NCI-H2107 treated with DMSO at 0.1 percent for 48 hours (cell line): Measurements from ENCODE around the gene ERBB2.
"Not testable (repeated sequence)": the region's sequence is repeated elsewhere in the genome, so short reads cannot be mapped to it uniquely, and the experiment has no call there.

Experiments used
- DNase-seq: peaks from one replicate; lab custom pipeline; 2025; ENCODE audit not compliant: unreplicated experiment; lab: John Stamatoyannopoulos, UW

ERBB2 gene

GRCh38 chr17:39742126-39742855 is 42.4 kb downstream of the ERBB2 start:
- DNase-seq = no peak

DNA sequence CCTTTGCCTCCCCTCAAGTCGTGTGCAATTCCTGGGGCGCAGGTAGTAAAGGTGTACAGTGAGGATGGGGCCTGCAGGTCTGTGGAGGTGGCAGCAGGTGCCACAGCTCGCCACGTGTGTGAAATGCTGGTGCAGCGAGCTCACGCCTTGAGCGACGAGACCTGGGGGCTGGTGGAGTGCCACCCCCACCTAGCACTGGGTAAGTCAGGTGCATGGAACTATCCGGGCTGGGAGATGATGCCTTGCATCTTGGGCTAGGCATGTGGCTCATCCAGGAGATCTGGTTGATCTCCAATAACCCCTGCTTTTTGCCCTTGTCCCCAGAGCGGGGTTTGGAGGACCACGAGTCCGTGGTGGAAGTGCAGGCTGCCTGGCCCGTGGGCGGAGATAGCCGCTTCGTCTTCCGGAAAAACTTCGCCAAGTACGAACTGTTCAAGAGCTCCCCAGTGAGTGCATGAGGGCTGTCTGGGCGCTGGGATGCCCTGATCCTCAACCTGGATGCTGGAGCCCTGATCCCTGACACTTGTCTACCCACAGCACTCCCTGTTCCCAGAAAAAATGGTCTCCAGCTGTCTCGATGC is 43.1 kb downstream of the ERBB2 start:
- DNase-seq = no peak

DNA sequence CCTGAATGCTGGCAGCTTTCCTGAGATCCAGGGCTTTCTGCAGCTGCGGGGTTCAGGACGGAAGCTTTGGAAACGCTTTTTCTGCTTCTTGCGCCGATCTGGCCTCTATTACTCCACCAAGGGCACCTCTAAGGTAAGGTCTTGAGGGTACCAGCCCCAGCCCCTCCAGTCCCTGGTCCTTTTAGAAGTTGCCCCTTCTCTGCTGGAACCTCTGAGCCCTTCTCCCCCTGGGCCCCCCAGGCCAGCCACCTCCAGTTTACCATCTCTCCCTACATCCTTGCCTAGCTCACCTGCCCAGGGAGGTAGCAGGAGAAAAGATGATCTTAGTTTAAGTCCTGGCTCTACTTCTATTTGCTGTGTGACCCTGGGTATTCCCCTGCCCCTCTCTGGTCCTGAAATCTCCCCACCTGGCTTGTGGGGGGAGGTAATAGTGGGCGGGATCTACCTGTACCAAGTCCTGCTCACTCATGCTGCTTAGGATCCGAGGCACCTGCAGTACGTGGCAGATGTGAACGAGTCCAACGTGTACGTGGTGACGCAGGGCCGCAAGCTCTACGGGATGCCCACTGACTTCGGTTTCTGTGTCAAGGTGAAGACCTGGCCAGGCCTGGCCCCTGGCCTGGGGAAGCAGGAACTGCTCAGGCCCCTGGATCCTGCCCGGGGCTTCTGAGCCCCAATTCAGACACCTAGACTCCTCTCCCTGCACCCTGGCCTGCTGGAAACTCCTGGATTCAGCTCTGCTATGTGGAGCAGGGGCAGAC is 44.4 kb downstream of the ERBB2 start:
- no peak for DNase-seq

- no peak for DNase-seq
Measured at GRCh38 chr17:39744836-39745215, 45.0 kb downstream of the ERBB2 start.

GRCh38 chr17:39745335-39746144 is 45.7 kb downstream of the ERBB2 start:
- no peak for DNase-seq

DNA sequence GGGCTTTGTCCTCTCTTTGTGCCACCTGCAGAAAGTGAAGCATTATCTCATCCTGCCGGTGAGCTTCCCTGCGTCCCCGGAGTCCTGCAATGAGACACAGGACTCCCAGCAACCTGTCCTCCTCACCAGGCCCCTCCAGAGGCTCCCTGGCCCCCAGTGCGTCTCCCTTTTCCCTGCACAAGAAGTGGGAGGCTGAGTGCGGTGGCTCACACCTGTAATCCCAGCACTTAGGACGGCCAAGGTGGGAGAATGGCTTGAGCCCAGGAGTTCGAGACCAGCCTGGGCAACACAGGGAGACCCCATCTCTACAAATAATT is 46.2 kb downstream of the ERBB2 start:
- no peak for DNase-seq

DNA sequence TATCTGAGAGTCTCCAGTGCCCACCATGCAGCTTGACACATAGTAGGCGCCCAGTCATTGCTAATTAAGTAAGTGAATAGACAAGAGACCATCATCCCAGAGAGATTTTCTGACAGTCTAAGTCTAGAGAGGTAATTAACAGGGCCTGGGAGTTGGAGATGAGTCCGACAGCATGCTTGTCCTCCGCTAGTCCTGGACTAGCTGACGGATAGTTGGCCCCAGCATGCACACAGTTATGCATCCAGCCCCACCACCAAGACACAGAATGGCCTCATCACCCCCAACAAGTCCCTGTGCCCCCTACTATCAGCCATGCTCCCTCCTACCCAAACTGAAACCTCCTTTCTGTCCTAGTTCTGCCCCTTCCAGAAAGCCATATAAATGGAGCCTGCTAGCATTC is 47.9 kb downstream of the ERBB2 start:
- no peak for DNase-seq

GRCh38 chr17:39748444-39749034 is 48.7 kb downstream of the ERBB2 start:
- not testable (repeated sequence) for DNase-seq

DNA sequence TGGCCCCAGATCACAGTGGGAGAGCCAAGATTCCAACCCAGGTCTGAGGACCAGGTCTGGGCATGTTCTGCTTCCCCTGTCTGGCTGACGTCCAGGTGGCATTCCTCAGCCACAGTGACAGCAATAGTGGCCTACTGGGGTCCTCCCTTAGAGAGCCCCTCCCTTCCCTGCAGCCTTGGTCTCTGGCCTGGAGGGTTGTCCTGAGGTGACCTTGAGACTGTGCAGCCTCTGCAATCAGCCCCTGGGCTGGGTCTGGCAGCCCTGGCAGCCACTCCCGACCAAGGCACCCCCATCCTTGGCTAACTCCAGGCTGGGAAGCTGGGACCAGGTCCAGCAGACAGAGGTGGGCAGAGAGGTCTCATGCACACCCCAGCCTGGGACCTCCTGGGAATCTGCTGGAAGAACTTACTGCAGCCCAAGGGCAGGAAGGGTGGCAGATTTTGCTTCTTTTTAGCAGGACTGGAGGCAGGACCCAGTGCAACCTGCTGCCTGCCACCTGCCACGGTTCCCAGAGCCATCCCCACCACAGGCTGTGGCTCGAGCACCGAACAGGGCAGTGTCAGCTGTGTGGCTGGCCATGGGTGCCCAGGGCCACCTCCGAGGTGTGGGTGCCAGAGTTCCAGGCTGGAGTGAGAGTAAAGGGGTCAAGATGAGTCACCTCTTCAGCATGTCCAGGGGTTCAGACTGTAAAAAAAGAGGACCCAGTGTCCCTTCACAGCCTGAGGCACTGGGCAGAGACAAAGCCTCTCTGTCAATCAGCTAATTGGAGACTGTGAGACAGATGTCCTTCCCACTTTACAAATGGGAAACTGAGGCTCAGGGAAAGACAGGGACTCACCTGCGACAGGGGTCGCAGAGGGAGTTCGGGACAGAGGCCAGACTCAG is 50.5 kb downstream of the ERBB2 start:
- DNase-seq = no peak

GRCh38 chr17:39751016-39751543 is 51.2 kb downstream of the ERBB2 start:
- DNase-seq = no peak

GRCh38 chr17:39751637-39752036 is 51.8 kb downstream of the ERBB2 start:
- DNase-seq = no peak

DNA sequence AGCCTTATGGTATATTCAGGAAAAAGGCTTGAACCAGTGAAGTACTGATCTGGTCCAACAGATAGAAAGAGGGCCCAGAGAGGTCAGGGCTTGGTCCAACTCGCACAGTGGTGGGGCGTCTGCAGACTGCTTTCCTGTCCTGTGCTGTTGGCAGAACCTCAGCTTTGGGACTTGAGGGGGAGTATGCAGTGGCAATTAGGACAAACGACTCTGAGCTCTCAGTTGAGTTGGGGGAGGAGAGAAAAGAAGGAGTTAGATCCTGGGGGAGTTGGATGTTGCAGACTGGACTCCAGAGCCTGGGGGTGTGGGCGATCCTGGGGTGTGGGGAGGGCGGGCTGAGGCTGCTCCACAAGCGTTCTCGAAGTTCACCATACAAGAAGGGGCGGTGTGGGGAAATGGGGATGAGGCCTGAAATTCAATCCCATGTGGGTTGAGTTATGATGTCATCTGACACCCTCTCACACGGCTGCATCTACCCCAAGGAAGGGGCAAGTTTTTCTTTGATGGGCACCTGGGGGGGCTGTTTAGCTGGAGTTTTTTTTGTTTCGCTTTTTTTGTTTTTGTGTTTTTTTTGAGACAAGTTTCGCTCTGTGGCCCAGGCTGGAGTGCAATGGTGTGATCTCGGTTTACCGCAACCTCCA is 52.5 kb downstream of the ERBB2 start:
- DNase-seq = peak; percentile 29

DNA sequence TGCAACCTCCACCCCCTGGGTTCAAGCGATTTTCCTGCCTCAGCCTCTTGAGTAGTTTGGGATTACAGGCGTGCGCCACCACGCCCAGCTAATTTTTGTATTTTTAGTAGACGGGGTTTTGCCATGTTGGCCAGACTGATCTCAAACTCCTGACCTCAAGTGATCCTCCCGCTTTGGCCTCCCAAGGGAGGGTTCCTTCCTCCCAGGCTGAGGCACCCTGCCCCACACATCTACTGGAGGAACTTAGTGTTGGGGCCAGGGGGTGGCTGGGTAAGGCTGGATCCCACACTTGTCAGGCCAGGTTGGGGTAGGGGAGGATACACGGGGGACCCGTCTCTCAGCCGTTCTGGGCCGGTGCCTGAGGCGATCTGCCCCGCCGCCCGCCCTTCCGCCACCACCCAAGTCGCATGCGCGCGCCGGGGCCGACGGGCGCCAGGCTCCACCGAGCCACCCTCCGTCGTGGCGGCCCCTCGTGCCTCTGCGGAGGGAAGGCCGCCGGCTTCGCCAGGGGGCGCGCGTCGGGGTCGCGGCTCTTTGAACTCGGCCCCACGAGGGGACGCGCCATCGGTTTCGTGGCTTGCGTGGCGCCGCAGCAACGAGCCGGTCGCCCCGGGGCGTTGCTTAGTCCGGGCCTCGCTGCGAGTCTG is 53.8 kb downstream of the ERBB2 start:
- DNase-seq = no peak

DNA sequence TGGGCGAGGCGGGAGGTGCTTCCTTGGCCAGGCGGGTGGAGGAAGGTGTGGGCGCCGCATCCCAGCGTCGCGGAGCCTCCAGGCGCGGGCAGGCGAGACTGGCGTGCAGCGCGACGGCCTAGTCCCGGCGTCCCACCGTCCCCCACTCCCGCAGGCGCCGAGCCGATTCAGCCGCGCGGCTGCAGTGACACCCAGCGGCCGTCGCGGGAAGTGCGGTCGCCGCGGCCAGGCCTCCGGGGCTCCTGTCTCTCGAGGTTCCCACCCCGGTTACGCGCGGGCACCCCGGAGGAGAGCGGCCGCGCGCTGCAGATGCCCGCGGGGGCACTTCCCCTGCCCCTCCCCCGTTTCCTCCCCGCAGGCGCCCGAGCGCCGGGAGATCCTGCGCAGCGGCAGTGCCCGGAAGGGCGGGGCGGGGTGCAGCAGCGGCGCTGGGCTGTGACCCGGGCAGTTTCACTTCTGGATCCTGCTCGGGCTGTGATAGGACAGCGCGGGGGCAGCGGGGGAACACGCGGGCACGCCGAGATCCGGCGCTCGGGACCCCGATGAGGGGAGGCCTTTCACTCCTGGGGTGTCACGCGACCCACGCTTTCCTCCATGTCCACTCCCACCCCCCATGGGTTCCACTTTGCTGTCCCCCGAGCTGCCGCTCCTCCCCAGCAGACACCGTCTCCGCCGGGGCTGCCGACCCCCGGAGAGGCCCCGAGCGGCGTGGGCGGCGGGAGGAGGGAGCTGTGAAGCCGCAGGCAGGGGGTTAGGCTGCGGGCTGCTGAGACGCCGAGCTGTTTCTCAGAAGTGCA is 54.5 kb downstream of the ERBB2 start:
- peak; percentile 64 for DNase-seq

GRCh38 chr17:39754958-39755553 is 55.2 kb downstream of the ERBB2 start:
- peak; percentile 47 for DNase-seq

DNA sequence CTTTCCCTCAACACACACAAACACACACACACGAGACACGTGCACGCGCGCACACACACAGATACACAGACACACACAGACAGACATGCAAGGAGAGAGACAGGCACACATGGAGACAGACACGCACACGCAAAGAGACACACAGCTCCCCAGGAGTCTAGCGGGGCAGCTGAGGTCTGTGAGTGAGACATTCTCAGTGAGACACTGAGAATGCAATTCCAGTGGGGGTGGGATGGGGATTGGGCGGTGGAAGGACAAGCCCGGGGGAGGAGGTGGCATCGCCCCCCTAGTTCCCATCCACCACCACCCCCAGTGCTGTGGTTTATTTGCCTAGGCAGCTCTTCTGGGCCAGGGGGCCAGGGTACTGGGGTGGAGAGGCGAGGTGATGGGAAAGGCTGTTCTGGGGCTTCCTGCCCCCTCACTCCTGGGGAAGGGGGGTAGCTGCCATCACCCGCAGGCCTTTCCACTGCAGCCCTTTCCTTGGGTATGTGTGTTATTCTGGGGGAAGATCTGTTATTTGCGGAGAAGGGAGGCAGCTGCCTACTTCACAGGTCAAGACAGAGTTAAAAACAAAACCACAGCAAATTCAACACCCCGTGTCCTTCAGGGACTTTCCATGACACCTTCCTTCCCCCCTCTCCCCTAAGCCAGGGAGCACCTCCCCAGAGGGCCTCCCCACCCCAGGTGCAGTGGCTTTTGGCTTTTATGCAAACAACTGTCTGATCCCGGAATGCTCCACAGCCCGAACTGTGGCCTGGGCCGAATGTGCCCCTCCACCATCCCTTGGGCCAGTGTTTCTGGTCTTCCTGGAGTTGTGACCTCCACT is 55.9 kb downstream of the ERBB2 start:
- peak; percentile 31 for DNase-seq
